ENCODE results near the gene BANF2. TPM values are rescaled to one million over a fixed set of nuclear protein-coding genes. Genes with fewer than 3 reads are reported as not detected.
"Not testable (repeated sequence)": the region's sequence is repeated elsewhere in the genome, so short reads cannot be mapped to it uniquely, and the experiment has no call there.

BANF2 gene
- total RNA-seq, 1 donor from 2014 or later: not detected

DNA sequence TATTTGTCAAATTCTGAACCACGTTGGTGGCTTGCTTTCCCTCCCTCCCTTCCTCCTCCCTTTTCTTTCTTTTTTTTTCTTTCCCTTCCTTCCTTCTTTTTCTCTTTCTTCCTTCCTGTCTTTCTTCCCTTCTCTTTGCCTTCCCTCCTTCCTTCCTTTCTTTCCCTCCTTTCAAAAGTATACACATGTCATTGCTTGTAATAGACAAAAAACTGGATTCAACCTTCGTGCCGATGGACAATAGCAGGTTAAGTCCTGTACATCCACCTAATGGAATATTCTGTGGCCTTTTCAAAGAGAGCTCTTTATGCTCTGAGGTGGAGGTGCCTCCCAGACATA is 72.2 kb downstream of the BANF2 start:
- no peak for ATAC-seq
- DNase-seq: no peak
- intact Hi-C loops (cut with micrococcal nuclease): no loop called here

GRCh38 chr20:17773619-17774018 is 73.9 kb downstream of the BANF2 start:
- intact Hi-C loops (cut with micrococcal nuclease): no loop called here
- no peak for ATAC-seq

GRCh38 chr20:17775600-17775999 is 75.8 kb downstream of the BANF2 start:
- ATAC-seq: no peak
- no peak for DNase-seq
- intact Hi-C loops (cut with micrococcal nuclease): no loop called here

More at GRCh38 chr20:17773619-17774018, 73.9 kb downstream of the BANF2 start:
- no peak for DNase-seq

DNA sequence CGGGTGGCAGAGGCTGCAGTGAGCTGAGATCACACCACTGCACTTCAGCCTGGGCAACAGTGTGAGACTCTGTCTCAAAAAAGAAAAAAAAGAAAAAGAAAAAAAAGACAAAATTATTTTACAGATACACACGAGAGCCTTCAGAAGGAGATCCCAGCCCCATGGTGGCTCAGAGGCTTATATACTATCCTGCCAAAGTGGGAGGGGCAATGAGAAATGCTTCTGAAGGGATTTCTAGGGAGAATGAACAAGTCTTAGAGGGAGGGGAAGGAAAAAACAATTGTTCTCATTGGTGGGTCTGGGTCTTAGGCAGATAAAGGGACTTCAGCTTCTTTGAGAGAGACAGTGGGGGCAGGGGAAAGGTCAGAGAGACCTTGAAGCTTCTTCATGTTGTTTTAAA is 76.8 kb downstream of the BANF2 start:
- intact Hi-C loops (cut with micrococcal nuclease): no loop called here
- ATAC-seq: no peak

DNA sequence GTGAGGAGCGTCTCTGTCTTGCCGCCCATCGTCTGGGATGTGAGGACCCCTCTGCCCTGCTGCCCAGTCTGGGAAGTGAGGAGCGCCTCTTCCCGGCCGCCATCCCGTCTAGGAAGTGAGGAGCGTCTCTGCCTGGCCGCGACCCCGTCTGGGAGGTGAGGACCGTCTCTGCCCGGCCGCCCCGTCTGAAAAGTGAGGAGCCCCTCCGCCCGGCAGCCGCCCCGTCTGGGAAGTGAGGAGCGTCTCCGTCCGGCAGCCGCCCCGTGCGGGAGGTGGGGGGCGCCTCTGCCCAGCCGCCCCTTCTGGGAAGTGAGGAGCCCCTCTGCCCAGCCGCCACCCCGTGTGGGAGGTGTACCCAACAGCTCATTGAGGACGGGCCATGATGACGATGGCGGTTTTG is 79.2 kb downstream of the BANF2 start:
- DNase-seq; intact Hi-C loops (cut with micrococcal nuclease); ATAC-seq: not testable (repeated sequence)

More for the DNA sequence above, 76.8 kb downstream of the BANF2 start:
- no peak for DNase-seq

GRCh38 chr20:17782768-17783167 is 83.0 kb downstream of the BANF2 start:
- DNase-seq (no peak), ATAC-seq (no peak)
- intact Hi-C loops (cut with micrococcal nuclease): no loop called here

DNA sequence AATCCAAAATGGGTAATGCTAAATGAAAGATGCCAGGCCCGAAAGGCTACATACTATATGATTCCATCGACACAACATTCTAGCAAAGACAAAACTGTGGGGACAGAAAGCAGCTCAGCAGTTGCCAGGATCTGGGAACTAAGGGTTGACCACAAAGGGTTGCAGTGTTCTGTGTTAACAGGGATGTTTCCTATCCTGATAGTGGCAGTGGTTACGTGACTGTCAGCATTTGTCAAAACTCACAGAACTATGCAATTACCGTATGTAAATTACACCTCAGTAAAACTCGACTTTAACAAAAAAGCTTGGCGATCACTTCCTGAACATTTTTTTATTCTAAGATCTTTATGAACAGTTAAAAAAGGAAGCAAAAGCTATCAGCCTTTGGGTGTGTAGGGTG is 83.9 kb downstream of the BANF2 start:
- intact Hi-C loops (cut with micrococcal nuclease): no loop called here
- no peak for DNase-seq
- ATAC-seq: no peak

- no peak for ATAC-seq
- no peak for DNase-seq
- intact Hi-C loops (cut with micrococcal nuclease): no loop called here
Measured at GRCh38 chr20:17785007-17785406, 85.2 kb downstream of the BANF2 start.

Other genes with a start within 250 kb of the BANF2 start
- gene BFSP1, start 168.6 kb upstream of the BANF2 start, total RNA-seq: 0.55 TPM
- gene DSTN, start 129.9 kb upstream of the BANF2 start, total RNA-seq: 836 TPM
- gene RRBP1, start 17.7 kb upstream of the BANF2 start, total RNA-seq: 35.6 TPM